Nephron (organoid): Measurements from ENCODE around the gene SYTL5.

Source experiments
- H3K27ac Mint-ChIP-seq, 3 experiments: 2 replicates each; pipeline ENCODE4 v1.8.0; 2020; ENCODE audit warnings: mixed read lengths in 3 of 3, mild to moderate bottlenecking in 2 of 3, moderate library complexity in 1 of 3
- H3K27me3 Mint-ChIP-seq: 2 replicates; pipeline ENCODE4 v1.8.0; 2021; ENCODE audit warnings: low read depth, mild to moderate bottlenecking, moderate library complexity, mixed read lengths
- H3K36me3 Mint-ChIP-seq: 2 replicates; pipeline ENCODE4 v1.8.0; 2020; ENCODE audit warnings: low read depth, mixed read lengths
- H3K4me1 Mint-ChIP-seq: 2 replicates; pipeline ENCODE4 v1.8.0; 2020; ENCODE audit warnings: mixed read lengths
- H3K4me3 Mint-ChIP-seq, 3 experiments: 2 replicates each; pipeline ENCODE4 v1.8.0; 2020; ENCODE audit warnings: mild to moderate bottlenecking in 3 of 3, mixed read lengths in 3 of 3, moderate library complexity in 2 of 3
- H3K9me3 Mint-ChIP-seq: 2 replicates; pipeline ENCODE4 v1.8.0; 2020; ENCODE audit warnings: mixed read lengths
- CTCF ChIP-seq, 3 experiments: fragments of 200-600 bp; sonication (generic); IDR thresholded peaks; one replicate each; pipeline ENCODE4 v1.5.0; 2021; ENCODE audit warnings: antibody characterized with exemption in 3 of 3; ENCODE audit not compliant: unreplicated experiment in 3 of 3

The SYTL5 gene

GRCh38 chrX:37993176-37993575 is 13.2 kb upstream of the SYTL5 start:
- no peaks in the 10 kb centered on the region for H3K4me1 Mint-ChIP-seq
- TF ChIP-seq CTCF (IDR thresholded peaks at IDR 0.05; ENCODE audit: unreplicated experiment in 3 of 3), result no peak
- no peaks in the 10 kb centered on the region for H3K36me3 Mint-ChIP-seq
- no peak overlapping the region for H3K27ac Mint-ChIP-seq
- H3K27me3 Mint-ChIP-seq, result no peaks in the 10 kb centered on the region
- no peak overlapping the region for H3K4me3 Mint-ChIP-seq
- H3K9me3 Mint-ChIP-seq, result peaks cover 8% of the 10 kb centered on the region

DNA sequence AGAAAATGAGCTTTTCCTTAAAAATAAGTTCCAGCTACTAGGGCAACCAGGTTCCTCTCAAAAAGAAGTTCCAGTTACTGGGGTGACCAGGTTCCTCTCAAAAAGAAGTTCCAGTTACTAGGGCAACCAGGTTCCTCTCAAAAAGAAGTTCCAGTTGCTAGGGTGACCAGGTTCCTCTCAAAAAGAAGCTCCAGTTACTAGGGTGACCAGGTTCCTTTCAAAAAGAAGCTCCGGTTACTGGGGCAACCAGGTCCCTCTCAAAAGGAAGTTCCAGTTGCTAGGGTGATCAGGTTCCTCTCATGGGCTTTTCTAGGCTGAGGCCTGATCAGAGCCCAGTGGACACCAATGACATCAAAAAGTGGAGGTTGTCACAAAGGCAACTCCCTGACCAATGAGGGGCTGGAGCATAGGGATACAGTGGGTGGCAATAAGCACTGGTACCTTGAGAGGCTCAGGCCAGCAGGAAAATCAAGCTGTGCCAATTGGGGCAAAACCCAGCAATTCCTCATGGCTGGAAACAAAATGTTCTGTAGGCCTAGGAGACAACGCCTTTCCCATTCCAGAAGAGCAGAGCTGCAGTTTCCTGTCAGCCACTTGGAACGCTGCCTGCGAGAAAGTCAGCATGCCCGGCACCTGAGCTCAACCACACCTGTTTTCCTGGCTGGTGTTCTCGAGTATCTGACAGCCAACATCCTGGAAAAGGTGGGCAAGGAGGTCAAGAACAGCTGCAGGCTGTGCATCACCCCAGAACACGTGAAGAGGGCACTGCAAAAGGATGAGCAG is 12.3 kb upstream of the SYTL5 start:
- H3K4me1 Mint-ChIP-seq, result no peaks in the 10 kb centered on the region
- H3K9me3 Mint-ChIP-seq, result peaks cover 8% of the 10 kb centered on the region
- no peak for TF ChIP-seq CTCF (IDR thresholded peaks at IDR 0.05; ENCODE audit: unreplicated experiment in 3 of 3)
- H3K27ac Mint-ChIP-seq, result no peak overlapping the region
- H3K27me3 Mint-ChIP-seq, result no peaks in the 10 kb centered on the region
- no peak overlapping the region for H3K4me3 Mint-ChIP-seq
- H3K36me3 Mint-ChIP-seq, result no peaks in the 10 kb centered on the region

- H3K4me3 Mint-ChIP-seq, result no peak overlapping the region
- no peak for TF ChIP-seq CTCF (IDR thresholded peaks at IDR 0.05; ENCODE audit: unreplicated experiment in 3 of 3)
- no peaks in the 10 kb centered on the region for H3K27me3 Mint-ChIP-seq
- no peaks in the 10 kb centered on the region for H3K4me1 Mint-ChIP-seq
- H3K36me3 Mint-ChIP-seq, result no peaks in the 10 kb centered on the region
- H3K9me3 Mint-ChIP-seq, result peaks cover 11% of the 10 kb centered on the region
- H3K27ac Mint-ChIP-seq, result no peak overlapping the region
Observed at GRCh38 chrX:37995428-37995827, 10.9 kb upstream of the SYTL5 start.

DNA sequence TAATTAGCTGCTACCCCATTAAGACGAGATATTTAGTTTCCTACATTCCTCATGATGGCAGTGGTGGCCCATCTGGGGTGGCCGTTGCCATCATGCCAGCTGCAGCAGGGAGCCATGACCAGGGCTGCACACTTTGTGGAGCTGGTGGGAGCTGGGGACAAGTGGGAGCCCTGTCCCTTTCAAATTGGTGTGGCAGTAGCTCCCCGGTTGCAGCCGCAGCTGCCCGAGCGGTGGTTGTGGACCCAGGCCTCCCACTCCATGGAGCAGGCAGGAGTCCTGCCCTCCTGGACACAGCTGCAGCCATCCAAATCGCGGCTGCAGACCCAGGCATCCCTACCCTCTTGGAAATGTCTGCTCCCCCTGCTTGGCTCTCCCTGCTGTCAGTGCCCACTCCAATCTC is 9.3 kb upstream of the SYTL5 start:
- no peak overlapping the region for H3K27ac Mint-ChIP-seq
- peaks cover 14% of the 10 kb centered on the region for H3K9me3 Mint-ChIP-seq
- no peaks in the 10 kb centered on the region for H3K4me1 Mint-ChIP-seq
- no peaks in the 10 kb centered on the region for H3K36me3 Mint-ChIP-seq
- TF ChIP-seq CTCF (IDR thresholded peaks at IDR 0.05; ENCODE audit: unreplicated experiment in 3 of 3), result no peak
- no peak overlapping the region for H3K4me3 Mint-ChIP-seq
- no peaks in the 10 kb centered on the region for H3K27me3 Mint-ChIP-seq

DNA sequence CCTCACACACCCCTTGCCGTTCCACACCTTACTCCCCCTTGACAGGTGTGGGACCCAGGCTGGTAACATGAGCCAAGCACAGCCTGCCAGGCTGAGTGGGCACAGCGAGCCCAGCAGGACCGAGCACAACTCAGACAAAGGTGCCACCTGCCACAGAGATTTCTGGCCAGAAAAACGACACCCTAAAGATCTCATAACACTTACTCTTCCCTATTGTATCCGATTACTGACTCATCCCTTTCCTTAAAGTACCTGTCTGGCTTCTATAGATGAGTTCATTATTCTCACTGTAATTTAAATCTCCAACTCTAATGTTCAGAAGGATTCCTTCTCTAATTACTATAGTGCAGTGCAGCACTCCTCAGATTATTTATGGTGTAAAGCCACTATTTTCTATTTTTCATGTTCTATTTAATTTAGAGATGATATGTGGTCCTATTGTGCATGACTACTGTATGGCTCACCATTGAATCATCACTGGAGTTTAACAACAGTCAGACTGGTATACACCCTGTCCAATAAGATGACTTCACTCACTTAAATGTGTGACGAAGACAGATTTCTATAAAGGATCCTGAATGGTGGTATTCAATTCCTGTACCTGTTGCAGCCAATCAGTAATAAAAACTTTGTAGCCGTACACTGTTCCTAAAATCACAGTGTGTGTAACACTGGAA is 7.6 kb upstream of the SYTL5 start:
- Mint-ChIP-seq H3K36me3 (no peaks in the 10 kb centered on the region), H3K4me3 (no peak overlapping the region), H3K27me3 (no peaks in the 10 kb centered on the region), H3K9me3 (peaks cover 10% of the 10 kb centered on the region), H3K27ac (no peak overlapping the region), H3K4me1 (no peaks in the 10 kb centered on the region)
- TF ChIP-seq CTCF (IDR thresholded peaks at IDR 0.05; ENCODE audit: unreplicated experiment in 3 of 3), result no peak

- Mint-ChIP-seq H3K4me1 (no peaks in the 10 kb centered on the region), H3K27ac (no peak overlapping the region), H3K27me3 (no peaks in the 10 kb centered on the region), H3K4me3 (no peak overlapping the region), H3K36me3 (no peaks in the 10 kb centered on the region), H3K9me3 (peaks cover 18% of the 10 kb centered on the region)
- no peak for TF ChIP-seq CTCF (IDR thresholded peaks at IDR 0.05; ENCODE audit: unreplicated experiment in 3 of 3)
Observed at GRCh38 chrX:38000706-38001105, 5.6 kb upstream of the SYTL5 start.
